Ovary (tissue), 10 donors: ENCODE results near the gene MYOZ3. TPM values are rescaled to one million over a fixed set of nuclear protein-coding genes. Genes with fewer than 3 reads are reported as not detected.

Source experiments
- DNase-seq, 5 donors: peaks; one replicate each; pipeline ENCODE4 v3.0.0-alpha.2; 2019 to 2020
- H3K27ac ChIP-seq, 2 donors: fragments of 200-600 bp; one replicate each; pipeline versions ENCODE4 v1.5.1 to v1.8.0; 2019 to 2022
- H3K27me3 ChIP-seq: fragments of 200-600 bp; one replicate; pipeline ENCODE4 v1.8.0; 2022
- H3K36me3 ChIP-seq: fragments of 200-600 bp; sonication (generic); one replicate; pipeline ENCODE4 v1.5.1; 2019
- H3K4me1 ChIP-seq: one replicate; pipeline ENCODE4 v1.8.1; 2013; ENCODE audit warnings: mild to moderate bottlenecking, moderate library complexity; ENCODE audit not compliant: insufficient read depth
- H3K4me3 ChIP-seq: fragments of 200-600 bp; sonication (generic); one replicate; pipeline ENCODE4 v1.5.1; 2017
- H3K9me3 ChIP-seq, 2 donors: fragments of 200-600 bp in 1 of 2; sonication (generic) in 1 of 2; one replicate each; pipeline versions ENCODE4 v1.5.1 to v1.8.1; 2013 to 2019; ENCODE audit warnings: mild to moderate bottlenecking in 1 of 2, moderate library complexity in 1 of 2
- CTCF ChIP-seq, 3 donors: fragments of 450-650 bp in 2 of 3; fragments of 200-600 bp in 1 of 3; IDR thresholded peaks; one replicate each; pipeline versions ENCODE4 v1.5.1 to v1.8.0; 2016 to 2022; ENCODE audit warnings: antibody characterized with exemption in 3 of 3, mild to moderate bottlenecking in 1 of 3
- EP300 ChIP-seq: sonication (generic); formaldehyde crosslinking; IDR thresholded peaks from one replicate; pipeline ENCODE4 v1.6.1; 2017; ENCODE audit warnings: antibody characterized with exemption
- POLR2A ChIP-seq: fragments of 450-650 bp; IDR thresholded peaks from one replicate; pipeline ENCODE4 v1.6.1; 2017; ENCODE audit warnings: antibody characterized with exemption, mild to moderate bottlenecking, moderate library complexity
- WGBS, 3 donors: extraction: QIAGEN DNeasy Blood & Tissue Kit in 1 of 3; methylation state at CpG; one replicate each; pipeline versions ENCODE4 v1.1.5 to v1.1.7; 2013 to 2017; 5-methylcytosine and 5-hydroxymethylcytosine counted together
- intact Hi-C, 4 donors: fragments of 100-400 bp; cut with DNase I; formaldehyde crosslinking; loops; one replicate each; pipeline versions ENCODE4 v1.11.0 to v1.15.1; 2022 to 2023
- long read RNA-seq, 3 donors: library from polyadenylated mRNA in 2 of 3; unstranded in 2 of 3; transcript quantifications; one replicate each; pipeline ENCODE4 v2.0.0 and lab custom pipeline, GENCODE V29; 2021 to 2026
- polyA plus RNA-seq, 2 donors: library from polyadenylated mRNA; stranded (reverse); fragments of 200-250 nt in 1 of 2; fragments of 350-450 nt in 1 of 2; fragmentation: Illumina TruSeq in 1 of 2; extraction: RNeasy Lipid Tissue Mini Kit (QIAGEN cat#74804) in 1 of 2; gene quantifications; one replicate each; pipeline ENCODE4 v1.2.3, GENCODE V29; 2013 to 2014
- total RNA-seq, 7 donors: library from RNA; depleted of rRNA in 2 of 7; stranded (reverse); fragments of >200 nt in 2 of 7; fragmentation: NEBNext Ultra II Directional in 3 of 7; extraction: Animal tissue kit (Norgen Biotek cat#: 25700) in 3 of 7; gene quantifications; one replicate each; pipeline versions ENCODE4 v1.1.0 to v1.2.4, GENCODE V29; 2016 to 2023
- donor health status: DM: no; HTN: no; CAD: no; lungs with moderate emphysema.
- donor health status: DM: no; HTN: no; CAD: no.
- donor health status: Bipolar disorder and iron deficiency.
- donor health status: DM: yes; HTN: yes; CAD: no.
- donor health status: DM: no; HTN: no; CAD: no.
- donor health status: DM: yes; HTN: yes; CAD: no.

The MYOZ3 gene
- 1 to 10 TPM in 4 of 7 donors, under 1 TPM in 3; 0.36 to 2.6 (median 1.2) TPM for total RNA-seq
- polyA plus RNA-seq = 1 to 10 TPM; 1.6 to 2.7 TPM
- long read RNA-seq, donor 1, partial matches to known transcripts = 1 of 2 reads
- long read RNA-seq, donor 1, other reads (novel, unspliced or antisense) = 1 of 2 reads
- long read RNA-seq, donor 2 = 0 reads
- long read RNA-seq, donor 3, partial matches to known transcripts = 0 of 1 reads
- long read RNA-seq, donor 3, other reads (novel, unspliced or antisense) = 1 of 1 reads

- intact Hi-C loops = no loop called here
- peak in 1 of 5 donors; percentile 25 for DNase-seq
- peaks cover 18% of the 10 kb centered on the region for H3K4me1 ChIP-seq
- TF ChIP-seq EP300 = no peak
- no peak for TF ChIP-seq CTCF (IDR thresholded peaks at IDR 0.05)
- TF ChIP-seq POLR2A = no peak
- H3K27me3 ChIP-seq = no peaks in the 10 kb centered on the region
- 67 to 76% (median 71%) methylated on average over 7 of the region's 7 CpGs for WGBS, 3 donors
- no peaks in the 10 kb centered on the region for H3K9me3 ChIP-seq
- peak within 1 kb of the TSS in 1 of 2 donors; percentile 41 for H3K27ac ChIP-seq
- no peak within 1 kb of the TSS for H3K4me3 ChIP-seq
- H3K36me3 ChIP-seq = no peaks in the 10 kb centered on the region
Measured at GRCh38 chr5:150661086-150661485, at the start of gene MYOZ3. Gene MYOZ3, plus strand, starts transcription at chr5:150661251. Its CDS starts 1,691 bp downstream, at chr5:150662942.

GRCh38 chr5:150612405-150612804 is 48.6 kb upstream of the MYOZ3 start:
- TF ChIP-seq EP300 (no peak), POLR2A (no peak), CTCF (IDR thresholded peaks at IDR 0.05) (no peak)
- no peaks in the 10 kb centered on the region for H3K9me3 ChIP-seq
- H3K27me3 ChIP-seq = no peaks in the 10 kb centered on the region
- DNase-seq = no peak
- H3K4me3 ChIP-seq = no peak overlapping the region
- intact Hi-C loops = no loop called here
- peaks cover 36% of the 10 kb centered on the region for H3K4me1 ChIP-seq
- H3K36me3 ChIP-seq = no peaks in the 10 kb centered on the region
- H3K27ac ChIP-seq = peak overlapping the region in 1 of 2 donors; percentile 6
- 55 to 61% (median 59%) methylated on average over 4 of the region's 4 CpGs for WGBS, 3 donors

- H3K4me3 ChIP-seq = no peak overlapping the region
- peak in 3 of 5 donors; percentile 64 to 69 (median 68) for DNase-seq
- H3K27me3 ChIP-seq = no peaks in the 10 kb centered on the region
- TF ChIP-seq POLR2A (no peak), EP300 (no peak), CTCF (IDR thresholded peaks at IDR 0.05) (no peak)
- 60 to 71% (median 70%) methylated on average over 4 of the region's 4 CpGs for WGBS, 3 donors
- H3K4me1 ChIP-seq = peaks cover 38% of the 10 kb centered on the region
- H3K9me3 ChIP-seq = no peaks in the 10 kb centered on the region
- no peaks in the 10 kb centered on the region for H3K36me3 ChIP-seq
- intact Hi-C loops = no loop called here
- peak overlapping the region in 1 of 2 donors; percentile 6 for H3K27ac ChIP-seq
Measured at GRCh38 chr5:150612905-150613670, 48.0 kb upstream of the MYOZ3 start.

GRCh38 chr5:150613991-150614660 is 46.9 kb upstream of the MYOZ3 start:
- no peak overlapping the region for H3K4me3 ChIP-seq
- H3K27me3 ChIP-seq = no peaks in the 10 kb centered on the region
- TF ChIP-seq EP300 (no peak), POLR2A (no peak), CTCF (IDR thresholded peaks at IDR 0.05) (no peak)
- peak overlapping the region; percentile 27 to 73 for H3K27ac ChIP-seq
- H3K9me3 ChIP-seq = no peaks in the 10 kb centered on the region
- H3K4me1 ChIP-seq = peaks cover 47% of the 10 kb centered on the region
- 53 to 60% (median 54%) methylated on average over 7 to 9 of the region's 9 CpGs for WGBS, 3 donors
- no peaks in the 10 kb centered on the region for H3K36me3 ChIP-seq
- intact Hi-C loops = no loop called here
- DNase-seq = peak in 2 of 5 donors; percentile 59 to 62
